ENCODE measurements around the gene SMNDC1. TPM values are rescaled to one million over a fixed set of nuclear protein-coding genes. Genes with fewer than 3 reads are reported as not detected.

Gene SMNDC1
- total and polyA plus RNA-seq, 10 of the 15 experiments (the other 5 are each of a cell fraction or from before 2014, with no cell fraction given), result 4.6 to 37.2 (median 18.1) TPM

DNA sequence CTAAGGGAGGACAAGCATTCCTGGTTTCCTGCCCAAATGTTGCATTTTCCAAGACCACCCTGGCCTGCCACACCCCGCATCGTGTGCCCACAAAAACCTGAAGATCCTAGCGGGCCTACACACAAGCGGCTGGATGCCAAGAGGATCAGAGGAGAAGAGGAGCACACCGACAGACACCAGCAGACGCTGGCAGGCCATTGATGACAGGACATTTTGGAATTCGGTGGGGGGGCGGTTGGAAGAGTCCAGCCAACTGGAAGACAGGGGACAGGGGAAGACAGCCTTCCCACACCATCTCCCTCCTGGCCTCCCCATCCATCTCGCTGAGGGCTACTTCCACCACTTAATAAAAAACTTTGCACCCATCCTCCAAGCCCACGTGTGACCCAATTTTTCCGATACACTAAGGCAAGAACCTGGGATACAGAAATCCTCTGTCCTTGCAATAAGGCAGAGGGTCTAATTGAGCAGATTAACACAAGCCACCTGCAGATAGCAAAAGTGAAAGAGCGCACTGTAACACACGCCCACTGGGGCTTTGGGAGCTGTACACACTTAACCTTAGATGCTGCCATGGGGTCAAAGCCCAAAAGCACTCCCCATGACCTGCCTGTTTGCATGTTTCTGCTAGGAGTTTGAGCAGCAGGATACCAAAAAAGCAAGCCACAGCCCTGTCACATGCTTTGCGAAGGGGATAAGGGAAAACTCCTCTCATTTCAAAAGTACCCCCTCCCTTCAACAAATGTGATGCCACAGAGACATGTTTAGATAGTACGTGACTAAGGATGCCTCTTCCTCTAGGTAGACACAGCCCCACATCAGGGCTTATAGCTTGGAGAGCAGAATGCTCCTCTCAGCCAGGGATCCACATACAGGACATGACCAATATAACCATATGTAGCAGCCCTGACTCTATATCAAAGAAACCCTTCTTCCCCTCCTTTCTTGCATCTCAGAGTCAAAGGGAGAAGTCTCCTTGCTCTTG, 13.4 kb upstream of the SMNDC1 start (continued):
- TF ChIP-seq, protein P1, sequence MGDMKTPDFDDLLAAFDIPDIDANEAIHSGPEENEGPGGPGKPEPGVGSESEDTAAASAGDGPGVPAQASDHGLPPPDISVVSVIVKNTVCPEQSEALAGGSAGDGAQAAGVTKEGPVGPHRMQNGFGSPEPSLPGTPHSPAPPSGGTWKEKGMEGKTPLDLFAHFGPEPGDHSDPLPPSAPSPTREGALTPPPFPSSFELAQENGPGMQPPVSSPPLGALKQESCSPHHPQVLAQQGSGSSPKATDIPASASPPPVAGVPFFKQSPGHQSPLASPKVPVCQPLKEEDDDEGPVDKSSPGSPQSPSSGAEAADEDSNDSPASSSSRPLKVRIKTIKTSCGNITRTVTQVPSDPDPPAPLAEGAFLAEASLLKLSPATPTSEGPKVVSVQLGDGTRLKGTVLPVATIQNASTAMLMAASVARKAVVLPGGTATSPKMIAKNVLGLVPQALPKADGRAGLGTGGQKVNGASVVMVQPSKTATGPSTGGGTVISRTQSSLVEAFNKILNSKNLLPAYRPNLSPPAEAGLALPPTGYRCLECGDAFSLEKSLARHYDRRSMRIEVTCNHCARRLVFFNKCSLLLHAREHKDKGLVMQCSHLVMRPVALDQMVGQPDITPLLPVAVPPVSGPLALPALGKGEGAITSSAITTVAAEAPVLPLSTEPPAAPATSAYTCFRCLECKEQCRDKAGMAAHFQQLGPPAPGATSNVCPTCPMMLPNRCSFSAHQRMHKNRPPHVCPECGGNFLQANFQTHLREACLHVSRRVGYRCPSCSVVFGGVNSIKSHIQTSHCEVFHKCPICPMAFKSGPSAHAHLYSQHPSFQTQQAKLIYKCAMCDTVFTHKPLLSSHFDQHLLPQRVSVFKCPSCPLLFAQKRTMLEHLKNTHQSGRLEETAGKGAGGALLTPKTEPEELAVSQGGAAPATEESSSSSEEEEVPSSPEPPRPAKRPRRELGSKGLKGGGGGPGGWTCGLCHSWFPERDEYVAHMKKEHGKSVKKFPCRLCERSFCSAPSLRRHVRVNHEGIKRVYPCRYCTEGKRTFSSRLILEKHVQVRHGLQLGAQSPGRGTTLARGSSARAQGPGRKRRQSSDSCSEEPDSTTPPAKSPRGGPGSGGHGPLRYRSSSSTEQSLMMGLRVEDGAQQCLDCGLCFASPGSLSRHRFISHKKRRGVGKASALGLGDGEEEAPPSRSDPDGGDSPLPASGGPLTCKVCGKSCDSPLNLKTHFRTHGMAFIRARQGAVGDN (IDR thresholded peaks at IDR 0.05), result peak; percentile 46; the same call in 1 of the 2 replicates

DNA sequence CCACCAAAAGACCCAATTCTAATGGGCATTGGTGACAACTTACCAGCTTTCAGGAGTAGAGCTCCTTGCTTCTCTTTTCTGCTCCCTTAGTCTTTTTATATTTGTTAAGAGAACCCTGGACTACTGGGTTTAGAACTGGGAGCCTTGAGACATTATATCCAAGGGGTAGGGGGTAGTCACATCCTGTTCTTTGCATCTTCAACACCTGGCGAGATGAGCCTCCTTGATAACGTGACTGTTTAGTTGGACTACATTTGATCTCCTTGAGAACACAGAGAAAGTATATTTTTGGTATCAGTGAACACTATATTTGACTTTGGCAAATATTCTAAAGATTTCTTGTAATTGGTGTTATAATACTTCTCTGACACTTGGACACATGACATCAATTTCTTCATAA, 9.0 kb upstream of the SMNDC1 start:
- no peaks in the 10 kb centered on the region for H3K9me3 ChIP-seq (replicated peaks; ENCODE audit: control insufficient read depth, insufficient read depth, low read length)
- ChIA-PET POLR2A (interaction anchor here (0.5 to 1.6 kb wide), 5 partner anchors 8 to 41 kb away, joined by 3 to 12 read pairs (median 4); partner anchors contain the start of gene SMNDC1), RAD21 (ENCODE audit: unreplicated experiment) (interaction anchor here (0.9 to 4.2 kb wide), 13 partner anchors 9 to 298 kb away, joined by 3 to 74 read pairs (median 7); partner anchors contain the start of gene SMNDC1), SMC1A (ENCODE audit: uncharacterized antibody, unreplicated experiment) (interaction anchor here (0.7 to 4.0 kb wide), 19 partner anchors 8 to 286 kb away, joined by 3 to 61 read pairs (median 6); partner anchors contain the start of genes SMC3 and SMNDC1), CTCF (interaction anchor here (0.7 to 4.2 kb wide), 10 partner anchors 10 to 287 kb away, joined by 3 to 79 read pairs (median 10); partner anchors contain the start of gene SMC3)
- WGBS (ENCODE audit: insufficient coverage, insufficient replicate concordance, low lambda C conversion rate, missing lambda C conversion rate), result 58% methylated on average over 2 of the region's 2 CpGs
- H3K79me2 ChIP-seq (ENCODE audit: control insufficient read depth, insufficient read depth, low read length), result no peaks in the 10 kb centered on the region
- H3K4me2 ChIP-seq (ENCODE audit: control insufficient read depth, insufficient read depth), result no peak overlapping the region
- BruUV-seq (replicated peaks), result no TSS peak
- no peaks in the 10 kb centered on the region for H4K20me1 ChIP-seq (ENCODE audit: control insufficient read depth, insufficient read depth)
- intact Hi-C loops (cut with micrococcal nuclease; ENCODE audit: unreplicated experiment), result no loop called here
- H2AFZ ChIP-seq (ENCODE audit: control insufficient read depth, low read depth, low read length), result no peak overlapping the region
- FAIRE-seq (no peak), ATAC-seq (no peak), DNase-seq (ENCODE audit: low read depth, low spot score) (no peak)
- no peaks in the 10 kb centered on the region for H3K36me3 ChIP-seq (ENCODE audit: control insufficient read depth in 2 of 2, insufficient read depth in 2 of 2, low read length in 1 of 2)
- no peak overlapping the region for H3K4me3 ChIP-seq
- H3K27me3 ChIP-seq (replicated peaks in 1 of 2; ENCODE audit: control insufficient read depth in 2 of 2, insufficient read depth in 2 of 2, low read length in 1 of 2), result no peaks in the 10 kb centered on the region
- no peak overlapping the region for H3K27ac ChIP-seq (ENCODE audit: control insufficient read depth, insufficient read depth)
- peaks cover 3% of the 10 kb centered on the region; the same call in 1 of the 2 replicates for H3K4me1 ChIP-seq (ENCODE audit: control insufficient read depth, insufficient read depth, low read length)
- no peak overlapping the region for H3K9ac ChIP-seq (ENCODE audit: control insufficient read depth, insufficient read depth, low read length)
- in situ Hi-C loops (cut with MboI), result loop anchor here (5.0 to 25.0 kb wide), 3 partner anchors 234 to 1824 kb away; no protein-coding TSS in a partner anchor
- no peak for TF ChIP-seq CEBPB (IDR thresholded peaks at IDR 0.05; ENCODE audit: borderline replicate concordance in 1 of 2, low read depth in 2 of 2, low read length in 2 of 2)
- TF ChIP-seq POLR2AphosphoS2 (IDR thresholded peaks at IDR 0.05; ENCODE audit: low read depth, low read length), result no peak
- TF ChIP-seq ZNF592 (IDR thresholded peaks at IDR 0.05), result no peak
- no peak for TF ChIP-seq CREM (IDR thresholded peaks at IDR 0.05; ENCODE audit: low read depth)
- no peak for TF ChIP-seq MYC (IDR thresholded peaks at IDR 0.05; ENCODE audit: insufficient read depth, insufficient read length, insufficient replicate concordance, low read length, severe bottlenecking)
